RWPE2 (cell line): Measurements from ENCODE around the gene NR5A2.

Experiments used
- ATAC-seq: fragments of 200-7000 bp; cut with Tn5 transposase; 3 replicates; pipeline ENCODE4 v1.9.1; 2021; ENCODE audit warnings: low read depth
- DNase-seq: peaks from one replicate; pipeline ENCODE4 v3.0.0-alpha.2; 2020; ENCODE audit warnings: low spot score
- H3K27ac ChIP-seq: fragments of 450-650 bp; 2 replicates; pipeline ENCODE4 v1.5.1; 2017; ENCODE audit warnings: mild to moderate bottlenecking; ENCODE audit not compliant: poor library complexity, severe bottlenecking
- H3K27me3 ChIP-seq: fragments of 250-450 bp; sonication (Bioruptor Pico); 2 replicates; pipeline ENCODE4 v1.5.1; 2021; ENCODE audit warnings: mild to moderate bottlenecking, moderate library complexity; ENCODE audit not compliant: insufficient read depth, poor library complexity, severe bottlenecking
- H3K36me3 ChIP-seq: fragments of 250-450 bp; sonication (Bioruptor Pico); 2 replicates; pipeline ENCODE4 v1.5.1; 2020; ENCODE audit warnings: low read depth, mild to moderate bottlenecking, moderate library complexity
- H3K4me1 ChIP-seq: fragments of 250-450 bp; sonication (Bioruptor Pico); 2 replicates; pipeline ENCODE4 v1.5.1; 2021; ENCODE audit warnings: mild to moderate bottlenecking, moderate library complexity; ENCODE audit not compliant: insufficient read depth, poor library complexity, severe bottlenecking
- H3K4me3 ChIP-seq: fragments of 250-450 bp; sonication (Bioruptor Pico); 2 replicates; pipeline ENCODE4 v1.5.1; 2021; ENCODE audit warnings: mild to moderate bottlenecking, moderate library complexity; ENCODE audit not compliant: severe bottlenecking
- H3K9me3 ChIP-seq: fragments of 250-450 bp; sonication (Bioruptor Pico); 2 replicates; pipeline ENCODE4 v1.5.1; 2021; ENCODE audit warnings: mild to moderate bottlenecking, moderate library complexity; ENCODE audit not compliant: severe bottlenecking
- CTCF ChIP-seq: fragments of 450-650 bp; IDR thresholded peaks from one replicate; pipeline ENCODE4 v1.5.1; 2017; ENCODE audit warnings: mild to moderate bottlenecking, moderate library complexity; ENCODE audit not compliant: poor library complexity, severe bottlenecking

The NR5A2 gene

GRCh38 chr1:200206761-200207160 lies 179.3 kb downstream of the NR5A2 start:
- DNase-seq (no peak), ATAC-seq (peak; percentile 58)
- TF ChIP-seq CTCF, result no peak
- Histone ChIP-seq H3K27me3 (no peaks in the 10 kb centered on the region), H3K36me3 (no peaks in the 10 kb centered on the region), H3K4me1 (peaks cover 27% of the 10 kb centered on the region), H3K27ac (peak overlapping the region; percentile 68), H3K4me3 (no peak overlapping the region), H3K9me3 (no peaks in the 10 kb centered on the region)

- DNase-seq (no peak), ATAC-seq (no peak)
- H3K27ac ChIP-seq, result peak overlapping the region; percentile 68
Observed at GRCh38 chr1:200207711-200208126, 180.2 kb downstream of the NR5A2 start.

DNA sequence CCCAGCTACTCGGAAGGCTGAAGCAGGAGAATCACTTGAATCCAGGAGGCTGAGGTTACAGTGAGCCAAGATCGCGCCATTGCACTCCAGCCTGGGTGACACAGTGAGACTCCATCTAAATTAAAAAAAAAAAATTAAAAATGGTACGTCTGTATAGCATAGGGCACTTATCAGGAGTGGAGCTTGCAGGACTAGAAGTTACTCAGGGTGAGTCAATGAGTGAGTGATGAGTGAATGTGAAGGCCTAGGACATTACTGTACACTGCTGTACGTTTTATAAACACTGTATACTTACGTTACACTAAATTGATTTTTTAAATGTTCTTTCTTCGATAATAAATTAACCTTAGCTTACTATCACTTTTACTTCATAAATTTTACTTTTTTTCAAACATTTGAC lies 183.6 kb downstream of the NR5A2 start:
- Histone ChIP-seq H3K4me1 (peaks cover 26% of the 10 kb centered on the region), H3K4me3 (no peak overlapping the region), H3K27ac (no peak overlapping the region), H3K27me3 (no peaks in the 10 kb centered on the region), H3K36me3 (no peaks in the 10 kb centered on the region), H3K9me3 (no peaks in the 10 kb centered on the region)
- no peak for TF ChIP-seq CTCF
- ATAC-seq (peak; percentile 93), DNase-seq (no peak)

More at GRCh38 chr1:200207711-200208126, 180.2 kb downstream of the NR5A2 start:
- no peaks in the 10 kb centered on the region for H3K27me3 ChIP-seq
- H3K4me3 ChIP-seq, result no peak overlapping the region
- TF ChIP-seq CTCF, result no peak
- H3K9me3 ChIP-seq, result no peaks in the 10 kb centered on the region
- H3K4me1 ChIP-seq, result peaks cover 27% of the 10 kb centered on the region
- H3K36me3 ChIP-seq, result no peaks in the 10 kb centered on the region

GRCh38 chr1:200213392-200213791 lies 185.9 kb downstream of the NR5A2 start:
- H3K4me3 ChIP-seq, result no peak overlapping the region
- ATAC-seq (no peak), DNase-seq (no peak)
- H3K27ac ChIP-seq, result no peak overlapping the region
- no peaks in the 10 kb centered on the region for H3K9me3 ChIP-seq
- H3K27me3 ChIP-seq, result no peaks in the 10 kb centered on the region
- no peak for TF ChIP-seq CTCF
- peaks cover 10% of the 10 kb centered on the region for H3K4me1 ChIP-seq
- no peaks in the 10 kb centered on the region for H3K36me3 ChIP-seq

DNA sequence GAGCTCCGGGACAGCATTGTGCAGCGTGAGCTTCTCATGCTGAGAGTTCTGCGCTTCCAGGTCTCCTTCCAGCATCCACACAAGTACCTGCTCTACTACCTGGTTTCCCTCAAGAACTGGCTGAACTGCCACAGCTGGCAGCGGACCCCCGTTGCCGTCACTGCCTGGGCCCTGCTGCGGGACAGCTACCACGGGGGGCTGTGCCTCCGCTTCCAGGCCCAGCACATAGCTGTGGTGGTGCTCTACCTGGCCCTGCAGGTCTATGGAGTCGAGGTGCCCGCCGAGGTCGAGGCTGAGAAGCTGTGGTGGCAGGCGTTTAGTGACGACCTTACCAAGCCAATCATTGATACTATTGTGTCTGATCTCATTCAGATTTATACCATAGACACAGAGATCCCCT lies 186.4 kb downstream of the NR5A2 start:
- Histone ChIP-seq H3K27ac (no peak overlapping the region), H3K9me3 (no peaks in the 10 kb centered on the region), H3K4me3 (no peak overlapping the region), H3K36me3 (no peaks in the 10 kb centered on the region), H3K4me1 (peaks cover 10% of the 10 kb centered on the region), H3K27me3 (no peaks in the 10 kb centered on the region)
- no peak for DNase-seq
- ATAC-seq, result no peak
- TF ChIP-seq CTCF, result no peak
